ENCODE data around the gene TACR1.
"Not testable (repeated sequence)": the region's sequence is repeated elsewhere in the genome, so short reads cannot be mapped to it uniquely, and the experiment has no call there.

Gene TACR1

DNA sequence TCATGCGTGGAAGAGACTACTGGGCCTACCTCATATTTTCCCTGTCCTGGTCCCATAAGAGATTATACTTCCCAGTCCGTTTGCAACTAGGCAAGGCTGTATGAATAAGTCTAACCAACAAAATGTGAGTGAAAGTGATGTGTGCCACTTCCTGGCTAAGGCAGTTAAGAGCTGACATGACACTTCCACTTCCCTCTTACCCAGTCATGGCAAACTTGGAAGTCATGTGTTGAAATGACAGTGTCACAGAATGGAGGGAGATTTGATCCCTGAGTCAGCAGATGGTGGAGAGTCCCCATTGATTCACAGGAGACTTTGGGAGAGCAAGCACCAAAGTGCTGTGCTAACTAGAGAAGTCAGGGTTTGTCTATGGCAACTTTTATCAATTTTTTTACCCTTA lies 36.4 kb downstream of the TACR1 start:
- H3K27ac ChIP-seq, result no peak overlapping the region
- no peak for TF ChIP-seq ZFX (IDR thresholded peaks at IDR 0.05; ENCODE audit: borderline replicate concordance)

DNA sequence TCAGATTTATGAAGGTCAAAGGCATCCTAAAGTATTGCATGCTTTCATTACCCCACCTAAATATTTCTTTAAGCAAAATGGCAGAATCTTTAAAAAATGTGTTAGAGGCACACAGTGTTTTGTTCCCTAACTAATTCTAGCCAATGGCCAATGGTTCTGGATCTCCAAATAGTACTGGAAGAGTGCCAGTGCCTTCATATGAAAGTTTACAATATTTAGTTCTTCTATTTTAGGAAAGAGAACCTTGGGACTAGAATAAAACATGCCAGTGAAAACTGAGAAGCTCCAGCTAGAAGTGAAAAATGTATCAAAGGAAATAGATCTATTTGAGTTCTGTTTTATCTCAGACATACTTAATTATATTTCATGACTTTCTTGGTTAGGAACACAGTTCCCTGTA lies 37.1 kb downstream of the TACR1 start:
- H3K27ac ChIP-seq, result no peak overlapping the region

DNA sequence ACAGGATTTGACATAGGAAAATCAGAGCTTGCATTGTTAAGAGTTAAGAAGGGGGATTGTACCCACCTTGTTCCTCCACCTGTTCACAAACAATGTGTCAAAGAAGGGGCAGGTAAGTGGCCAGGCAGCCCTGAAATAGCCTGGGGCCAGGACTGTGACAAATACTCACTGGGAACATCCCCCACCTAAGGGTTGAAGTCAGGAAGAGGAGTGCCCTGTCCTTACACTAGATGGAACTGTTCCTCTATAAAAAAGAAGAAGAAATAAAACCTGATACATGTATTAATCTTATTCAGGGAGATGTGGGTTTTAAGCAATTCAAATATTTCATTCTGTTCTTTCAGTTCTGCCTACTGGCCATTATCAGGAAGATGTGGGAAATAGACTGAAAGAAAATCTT lies 41.9 kb downstream of the TACR1 start:
- no peak overlapping the region for H3K27ac ChIP-seq
- TF ChIP-seq ZFX (IDR thresholded peaks at IDR 0.05; ENCODE audit: borderline replicate concordance), result no peak
- TF ChIP-seq, protein P1, sequence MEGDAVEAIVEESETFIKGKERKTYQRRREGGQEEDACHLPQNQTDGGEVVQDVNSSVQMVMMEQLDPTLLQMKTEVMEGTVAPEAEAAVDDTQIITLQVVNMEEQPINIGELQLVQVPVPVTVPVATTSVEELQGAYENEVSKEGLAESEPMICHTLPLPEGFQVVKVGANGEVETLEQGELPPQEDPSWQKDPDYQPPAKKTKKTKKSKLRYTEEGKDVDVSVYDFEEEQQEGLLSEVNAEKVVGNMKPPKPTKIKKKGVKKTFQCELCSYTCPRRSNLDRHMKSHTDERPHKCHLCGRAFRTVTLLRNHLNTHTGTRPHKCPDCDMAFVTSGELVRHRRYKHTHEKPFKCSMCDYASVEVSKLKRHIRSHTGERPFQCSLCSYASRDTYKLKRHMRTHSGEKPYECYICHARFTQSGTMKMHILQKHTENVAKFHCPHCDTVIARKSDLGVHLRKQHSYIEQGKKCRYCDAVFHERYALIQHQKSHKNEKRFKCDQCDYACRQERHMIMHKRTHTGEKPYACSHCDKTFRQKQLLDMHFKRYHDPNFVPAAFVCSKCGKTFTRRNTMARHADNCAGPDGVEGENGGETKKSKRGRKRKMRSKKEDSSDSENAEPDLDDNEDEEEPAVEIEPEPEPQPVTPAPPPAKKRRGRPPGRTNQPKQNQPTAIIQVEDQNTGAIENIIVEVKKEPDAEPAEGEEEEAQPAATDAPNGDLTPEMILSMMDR (IDR thresholded peaks at IDR 0.05), result no peak

More for the DNA sequence above, 37.1 kb downstream of the TACR1 start:
- TF ChIP-seq, protein P1 (IDR thresholded peaks at IDR 0.05), result no peak
- TF ChIP-seq ZFX (IDR thresholded peaks at IDR 0.05; ENCODE audit: borderline replicate concordance), result no peak

DNA sequence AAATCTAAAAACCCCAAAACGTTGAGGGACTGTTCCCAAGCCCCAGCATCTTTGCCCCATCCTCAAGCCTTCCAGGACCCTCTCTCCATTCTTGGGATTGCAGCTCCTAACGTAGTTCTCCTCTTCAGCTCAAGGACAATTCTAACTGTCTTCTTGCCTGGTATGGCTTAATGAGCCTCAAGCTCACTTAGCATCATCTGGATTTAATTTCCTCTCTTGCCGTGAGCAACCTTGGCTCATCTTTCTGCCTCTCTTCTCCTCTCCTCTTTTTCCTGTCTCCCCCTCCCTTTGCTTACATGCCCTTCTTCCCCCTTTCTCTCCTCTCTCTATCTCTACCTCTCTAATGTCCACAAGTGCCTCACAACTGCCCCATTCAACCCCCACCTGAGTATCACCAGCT lies 44.2 kb downstream of the TACR1 start:
- TF ChIP-seq, protein P1 (IDR thresholded peaks at IDR 0.05), result no peak
- TF ChIP-seq ZFX (IDR thresholded peaks at IDR 0.05; ENCODE audit: borderline replicate concordance), result no peak
- H3K27ac ChIP-seq, result no peak overlapping the region

GRCh38 chr2:75153221-75153620 lies 46.1 kb downstream of the TACR1 start:
- H3K27ac ChIP-seq, result no peak overlapping the region
- TF ChIP-seq, protein P1 (IDR thresholded peaks at IDR 0.05), result no peak
- no peak for TF ChIP-seq ZFX (IDR thresholded peaks at IDR 0.05; ENCODE audit: borderline replicate concordance)

DNA sequence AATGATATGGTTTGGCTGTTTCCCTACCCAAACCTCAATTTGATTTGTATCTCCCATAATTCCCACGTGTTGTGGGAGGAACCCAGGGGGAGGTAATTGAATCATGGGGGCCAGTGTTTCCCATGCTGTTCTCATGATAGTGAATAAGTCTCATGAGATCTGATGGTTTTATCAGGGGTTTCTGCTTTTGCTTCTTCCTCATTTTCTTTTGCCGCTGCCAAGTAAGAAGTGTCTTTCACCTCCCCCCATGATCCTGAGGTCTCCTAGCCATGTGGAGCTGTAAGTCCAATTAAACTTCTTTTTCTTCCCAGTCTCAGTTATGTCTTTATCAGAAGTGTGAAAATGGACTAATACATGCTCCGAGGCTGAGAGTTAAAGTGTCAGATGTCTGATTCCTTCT lies 47.1 kb downstream of the TACR1 start:
- not testable (repeated sequence) for H3K27ac ChIP-seq

- not testable (repeated sequence) for H3K27ac ChIP-seq
These were observed 51.4 kb downstream of the TACR1 start for GRCh38 chr2:75147884-75148283.

DNA sequence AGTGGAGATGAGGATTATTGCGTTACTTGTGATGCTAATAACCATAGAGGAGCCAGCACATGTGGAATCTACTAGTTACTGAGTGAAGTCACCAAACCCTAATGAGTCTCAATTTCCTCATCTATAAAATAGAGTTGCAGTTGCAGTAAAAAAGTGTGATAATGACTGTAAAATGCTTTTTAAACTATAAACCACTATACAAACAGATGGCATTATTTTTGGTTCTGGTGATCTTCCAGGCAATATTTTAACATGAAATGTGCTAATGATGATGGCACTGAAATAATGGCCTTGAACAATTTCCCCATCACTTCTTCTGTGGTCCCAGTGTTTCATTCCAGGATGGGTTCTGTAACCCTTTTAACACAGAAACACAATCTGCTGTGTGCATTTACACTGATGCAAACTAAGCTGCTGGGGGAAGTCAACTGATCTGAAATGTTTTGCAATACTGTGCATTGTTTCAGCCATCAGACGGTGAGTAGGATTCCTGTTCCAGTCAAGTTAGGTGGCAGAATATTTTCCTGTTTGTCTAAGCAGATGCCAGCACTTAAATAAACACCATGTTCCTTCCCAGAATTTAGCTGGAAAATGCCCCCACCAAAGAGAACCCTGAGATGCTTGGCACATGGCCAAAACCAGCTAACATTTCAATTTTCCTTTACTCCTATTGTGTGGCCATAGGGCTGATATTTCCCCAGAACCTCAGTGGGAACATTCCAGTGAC lies 52.6 kb downstream of the TACR1 start:
- TF ChIP-seq, protein P1 (IDR thresholded peaks at IDR 0.05), result no peak
- no peak for TF ChIP-seq ZFX (IDR thresholded peaks at IDR 0.05; ENCODE audit: borderline replicate concordance)
- H3K27ac ChIP-seq, result no peak overlapping the region

- not testable (repeated sequence) for H3K27ac ChIP-seq
These were observed 53.1 kb downstream of the TACR1 start for GRCh38 chr2:75146221-75146605.
